CD4-positive, alpha-beta T cell treated with Interferon alpha-2 for 1 hour (primary cell): ENCODE results near the gene CAMK1G.

Experiments
- DNase-seq, 2 donors: peaks; one replicate each; pipeline ENCODE4 v3.0.0-alpha.2; 2020 to 2022

The CAMK1G gene

DNA sequence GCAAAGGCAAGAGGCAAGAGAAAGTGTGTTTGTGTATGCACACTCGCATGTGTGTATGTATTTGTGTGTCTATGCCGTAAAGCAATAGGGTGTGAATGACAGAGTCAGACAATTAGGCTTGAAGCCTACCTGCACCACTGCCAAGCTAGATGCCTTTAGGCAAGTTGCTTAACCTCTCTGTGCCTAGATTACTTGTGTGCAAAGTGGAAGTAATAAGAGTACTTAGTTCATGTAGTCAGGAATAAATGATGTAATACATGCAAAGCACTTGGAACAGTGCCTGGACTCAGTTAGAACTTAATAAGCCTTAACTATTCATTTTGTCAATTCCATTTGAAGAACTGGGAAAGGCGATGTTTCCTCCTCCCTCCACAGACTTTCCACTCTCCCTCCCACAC lies 37.0 kb downstream of the CAMK1G start:
- DNase-seq, result no peak

DNA sequence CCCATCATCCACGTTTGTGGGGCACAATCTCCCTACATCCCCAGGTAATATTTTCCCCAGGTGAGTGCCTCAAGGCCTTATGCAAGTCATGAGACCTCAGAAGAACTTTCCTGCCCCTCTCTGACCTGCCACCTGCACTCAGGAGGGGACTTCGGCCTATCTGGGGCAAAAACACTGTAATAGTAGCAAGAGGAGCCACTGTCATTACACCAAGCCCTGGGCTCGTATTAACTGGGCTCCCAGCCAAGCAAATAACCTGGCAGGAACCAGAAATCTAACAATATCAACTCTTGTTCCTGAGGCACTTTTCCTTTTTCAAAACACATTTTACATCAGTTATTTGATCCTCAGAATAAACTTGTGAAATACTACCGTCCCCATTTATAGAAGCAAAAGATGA lies 37.8 kb downstream of the CAMK1G start:
- no peak for DNase-seq

DNA sequence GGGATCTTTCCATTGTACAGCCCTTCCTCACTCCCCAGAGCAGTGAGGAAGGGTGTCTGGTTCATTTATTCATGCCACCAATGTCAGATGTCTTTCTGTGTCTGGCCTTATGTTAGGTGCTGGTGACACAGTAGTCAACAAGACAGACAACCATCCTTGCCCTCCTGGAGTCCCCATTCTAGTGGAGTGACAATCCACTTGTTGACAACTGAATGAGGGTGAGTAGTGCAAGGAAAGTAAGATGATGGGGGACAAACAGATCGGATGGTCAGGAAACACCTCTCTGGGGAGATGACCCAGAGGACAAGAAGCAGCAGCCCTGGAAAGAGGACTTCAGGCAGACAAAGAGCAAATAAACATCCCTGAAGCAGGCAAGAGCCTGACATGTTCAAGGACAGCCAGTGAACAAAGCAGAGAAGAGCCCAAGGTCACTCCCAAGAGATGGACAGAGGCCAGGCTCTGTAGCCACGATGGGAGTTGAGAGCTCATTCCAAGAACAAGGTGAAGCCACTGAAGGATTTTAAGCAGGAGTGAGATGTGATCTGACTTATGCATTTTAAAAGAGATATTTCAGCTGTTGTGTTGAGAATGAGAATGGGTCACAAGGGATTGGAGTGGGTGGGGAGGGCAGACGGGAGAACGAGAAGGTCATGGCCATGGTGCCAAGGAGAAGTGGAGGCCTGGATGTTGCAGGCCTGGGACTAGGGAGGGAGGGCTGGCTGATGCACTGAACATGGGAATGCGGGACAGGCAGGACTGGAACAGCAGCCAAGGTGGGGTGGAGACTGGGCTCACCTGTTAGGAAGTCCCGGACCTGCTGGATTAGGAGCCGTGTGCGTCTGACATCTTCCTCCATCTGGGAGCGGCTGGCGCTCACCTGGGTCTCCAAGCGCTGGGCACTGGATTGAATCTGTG lies 38.5 kb downstream of the CAMK1G start:
- DNase-seq, result no peak

DNA sequence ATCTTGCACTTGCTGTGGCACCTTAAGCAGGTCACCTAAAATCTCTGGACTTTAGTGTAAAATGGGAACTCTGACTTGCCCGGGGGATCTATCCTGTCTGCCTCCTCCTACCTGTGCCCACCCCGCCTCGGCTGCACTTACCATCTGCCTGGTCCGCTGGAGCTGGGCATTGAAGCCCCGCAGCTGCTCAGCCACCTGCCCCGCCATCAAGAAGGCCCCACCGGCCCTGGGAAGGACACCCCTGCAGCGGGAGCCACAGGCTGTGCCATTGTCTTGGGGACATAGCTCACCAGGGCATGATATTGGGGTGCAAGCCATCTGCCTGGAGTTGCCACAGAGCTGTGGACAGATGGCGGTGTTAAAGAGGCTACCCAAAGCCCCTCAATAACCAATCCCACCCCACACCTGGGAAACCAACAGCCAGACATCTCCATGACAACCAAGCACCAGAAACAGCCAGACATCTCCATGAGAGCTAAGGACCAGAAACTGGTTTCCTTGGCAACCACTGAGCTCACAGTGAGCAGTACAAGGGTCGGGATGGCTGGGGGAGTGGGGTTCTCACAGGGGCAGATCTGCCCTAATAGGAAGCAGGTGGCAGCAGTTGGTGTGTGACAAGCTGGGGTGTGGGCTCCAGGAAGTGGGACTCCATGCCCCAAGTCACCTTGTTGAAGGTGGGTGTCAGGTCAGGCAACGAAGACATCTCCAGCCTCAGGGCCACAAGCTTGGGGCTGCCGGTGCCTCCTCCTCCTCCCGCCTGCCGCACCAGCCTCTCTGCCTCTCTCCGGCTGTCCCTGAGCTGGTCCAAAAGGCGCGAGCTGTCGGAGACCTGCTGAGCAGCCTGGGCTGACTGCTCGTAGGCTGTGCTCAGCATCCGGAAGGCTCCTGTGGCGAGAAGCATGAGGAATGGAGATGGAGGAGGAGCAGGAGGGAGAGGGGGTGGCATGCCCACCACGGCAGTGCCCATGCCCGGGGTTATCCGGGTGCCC lies 39.6 kb downstream of the CAMK1G start:
- no peak for DNase-seq

DNA sequence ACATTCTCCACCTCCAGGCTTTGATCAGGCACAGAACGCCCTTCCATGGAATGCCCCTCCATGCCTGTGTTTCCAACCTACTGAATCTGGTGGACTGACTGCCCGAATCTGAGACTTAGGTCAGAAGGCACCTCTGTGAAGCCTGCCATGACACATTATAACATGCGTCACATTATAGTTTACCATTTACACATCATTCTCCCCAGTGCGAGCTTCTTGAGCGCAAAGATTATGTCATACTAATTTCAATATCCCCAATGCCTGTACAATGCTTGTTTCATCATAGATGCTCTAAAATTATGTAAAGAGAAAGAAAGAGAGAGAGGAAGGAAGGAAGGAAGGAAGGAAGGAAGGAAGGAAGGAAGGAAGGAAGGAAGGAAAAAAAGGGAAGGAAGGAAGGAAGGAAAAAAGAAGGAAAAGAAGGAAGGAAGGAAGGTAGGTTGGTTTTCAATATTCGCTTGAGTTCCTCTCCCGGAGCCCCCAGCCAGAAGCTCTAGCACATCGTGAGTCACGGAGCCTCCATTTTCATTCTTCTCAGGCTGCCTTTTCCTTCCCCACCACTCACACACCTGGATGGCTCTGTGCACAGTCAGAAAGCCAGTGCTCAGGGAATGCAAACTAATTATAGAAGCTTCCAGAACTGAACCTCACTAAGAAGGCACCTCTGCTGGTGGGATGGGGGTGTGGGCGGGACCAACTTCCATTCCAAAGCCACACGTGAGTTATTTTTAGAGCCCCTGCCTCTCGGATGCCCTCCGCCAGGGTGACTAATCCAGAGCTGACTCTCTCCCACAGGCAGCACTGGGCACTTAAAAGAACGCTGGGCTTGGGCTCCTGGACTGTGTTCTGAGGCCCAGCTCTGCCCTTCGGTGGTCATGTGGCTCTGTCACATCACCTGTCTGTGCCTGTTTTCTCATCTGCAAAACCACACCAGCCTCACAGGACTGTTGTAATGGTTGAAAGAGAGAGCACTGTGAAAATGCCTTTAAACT lies 41.3 kb downstream of the CAMK1G start:
- no peak for DNase-seq

DNA sequence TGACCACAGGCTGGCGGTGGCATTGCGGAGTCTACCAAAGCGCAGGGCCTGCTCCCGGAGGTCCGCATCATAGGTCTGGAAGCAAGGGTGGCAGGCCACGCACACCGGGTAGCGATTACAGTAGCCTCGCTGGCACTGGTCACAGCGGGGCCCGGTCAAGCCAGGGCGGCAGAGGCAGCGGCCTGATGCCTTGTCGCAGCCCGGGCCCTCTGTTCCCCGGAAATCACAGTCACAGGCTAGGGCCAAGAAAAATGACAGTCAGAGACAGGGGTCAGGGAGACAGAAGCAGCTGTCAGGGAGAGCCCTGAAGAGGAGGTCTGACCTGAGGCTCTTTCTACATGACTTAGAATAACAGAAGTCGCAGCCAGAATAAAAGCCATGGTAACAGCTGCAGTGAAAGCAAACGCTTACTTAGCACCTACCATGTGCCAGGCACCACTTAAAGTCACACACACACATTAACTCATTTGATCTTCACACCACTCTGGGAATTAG lies 42.3 kb downstream of the CAMK1G start:
- no peak for DNase-seq

DNA sequence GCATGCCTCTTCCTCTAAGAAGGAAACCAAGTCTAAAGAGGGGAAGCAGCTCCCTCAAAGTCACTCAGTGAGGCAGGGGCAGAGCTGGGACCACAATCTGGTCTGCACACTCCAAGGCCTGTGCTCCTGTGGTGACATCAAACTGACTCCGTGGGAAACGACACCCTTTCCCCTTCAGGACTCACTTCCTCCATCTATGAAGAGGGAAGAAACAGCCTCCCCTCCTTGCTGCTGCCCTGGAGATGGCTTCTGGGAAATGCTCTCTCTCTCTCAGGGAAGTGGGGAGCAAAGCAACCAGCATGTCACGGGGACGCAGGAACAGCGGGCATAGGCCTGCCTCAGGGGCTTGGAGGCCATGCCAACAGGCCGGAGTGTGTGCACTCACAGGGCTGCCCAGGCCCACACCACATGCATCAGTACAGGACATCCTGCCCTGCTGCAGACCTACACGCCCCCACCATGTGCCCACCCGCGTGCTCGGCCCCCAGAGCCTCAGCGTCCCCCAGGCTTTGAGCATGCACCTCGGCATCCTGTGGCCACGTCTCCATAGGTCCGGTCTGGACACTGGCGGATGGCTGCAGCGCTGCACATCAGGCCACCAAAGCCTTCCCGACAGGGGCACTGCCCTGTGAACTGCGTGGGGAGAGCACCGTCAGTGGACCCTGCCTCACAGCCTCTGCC lies 43.0 kb downstream of the CAMK1G start:
- DNase-seq, result peak in 1 of 2 donors; percentile 34

DNA sequence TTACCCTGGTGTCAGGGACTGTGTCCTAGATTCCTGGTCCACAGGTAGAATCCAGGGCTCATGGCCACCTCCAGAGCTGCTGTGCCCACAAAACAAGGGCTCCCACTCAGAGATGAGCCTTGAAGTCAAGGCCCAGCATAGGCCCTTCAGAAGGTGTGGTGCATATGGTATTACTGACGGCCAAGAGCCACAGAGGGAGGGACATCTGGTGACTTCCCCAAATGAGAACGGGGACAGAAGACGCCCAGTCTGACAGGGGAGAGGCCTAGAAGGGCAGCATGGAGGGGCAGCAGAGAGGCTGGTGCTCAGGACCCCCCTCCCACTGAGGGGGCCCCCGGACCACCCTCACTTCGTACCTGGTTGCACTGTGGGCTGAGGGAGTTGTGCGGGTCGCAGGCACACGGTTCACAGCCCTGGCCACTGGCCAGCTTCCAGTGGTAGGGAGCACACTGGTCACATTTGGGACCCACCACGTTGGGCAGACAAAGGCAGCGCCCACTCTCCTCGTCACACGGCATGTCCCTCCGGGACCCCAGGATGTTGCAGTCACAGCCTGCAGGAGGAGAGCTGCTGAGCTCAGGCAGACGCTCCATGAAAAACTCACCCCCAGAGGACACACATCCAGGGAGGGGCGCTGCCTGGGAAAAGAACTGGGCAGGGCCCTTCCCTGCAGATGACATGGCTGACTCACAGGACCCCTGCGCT lies 43.7 kb downstream of the CAMK1G start:
- peak in 1 of 2 donors; percentile 30 for DNase-seq

DNA sequence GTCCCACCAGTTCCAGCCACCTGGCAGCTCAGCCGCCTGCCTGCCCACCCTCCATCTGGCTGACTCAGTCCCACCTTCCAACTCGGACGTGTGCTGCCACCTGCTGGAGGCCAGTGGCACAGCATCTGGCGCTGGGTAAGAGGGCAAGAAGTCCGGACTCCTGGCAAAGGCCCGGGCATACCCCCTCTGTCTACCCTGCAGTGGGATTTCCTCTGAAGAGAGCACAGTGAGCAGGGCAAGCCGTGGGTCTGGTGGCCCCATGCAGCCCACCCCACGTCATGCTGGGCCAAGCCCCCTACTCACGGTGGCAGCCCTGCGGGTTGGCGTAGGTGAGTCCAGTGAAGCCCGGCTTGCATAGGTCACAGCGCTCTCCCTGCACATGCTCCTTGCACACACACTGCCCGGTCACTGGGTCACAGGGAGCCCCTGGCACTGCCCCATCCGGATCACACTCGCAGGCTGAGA lies 44.2 kb downstream of the CAMK1G start:
- DNase-seq, result peak; percentile 60 to 74

DNA sequence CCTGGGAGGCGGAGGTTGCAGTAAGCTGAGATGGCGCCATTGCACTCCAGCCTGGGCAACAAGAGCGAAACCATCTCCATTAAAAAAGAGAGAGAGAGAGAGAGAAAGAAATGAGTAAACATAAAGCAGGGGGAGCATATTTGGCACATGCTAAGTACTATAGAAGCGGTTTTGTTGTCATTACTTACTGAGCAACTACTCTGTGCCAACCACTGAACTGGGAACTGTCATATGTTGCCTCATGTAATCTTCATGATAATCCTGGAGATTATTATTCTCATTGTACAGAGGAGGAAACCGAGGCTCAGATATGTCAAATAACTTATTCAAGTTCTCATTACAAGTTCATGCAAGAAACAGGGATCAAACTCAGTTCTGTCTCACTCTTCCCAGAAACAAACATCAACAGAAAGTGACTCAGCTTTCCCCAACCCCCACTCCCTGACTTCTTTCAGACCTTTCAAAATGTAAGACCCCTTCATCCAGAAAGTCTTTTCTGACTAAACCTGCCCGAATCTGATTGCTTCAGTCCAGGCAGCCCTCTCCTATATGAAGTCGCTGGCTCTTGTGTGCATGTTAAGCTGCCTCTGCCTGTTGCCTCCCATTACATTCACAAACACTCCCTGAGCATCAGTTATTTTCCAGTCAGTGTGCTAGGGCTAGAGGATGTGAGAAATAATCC lies 45.2 kb downstream of the CAMK1G start:
- DNase-seq, result no peak

DNA sequence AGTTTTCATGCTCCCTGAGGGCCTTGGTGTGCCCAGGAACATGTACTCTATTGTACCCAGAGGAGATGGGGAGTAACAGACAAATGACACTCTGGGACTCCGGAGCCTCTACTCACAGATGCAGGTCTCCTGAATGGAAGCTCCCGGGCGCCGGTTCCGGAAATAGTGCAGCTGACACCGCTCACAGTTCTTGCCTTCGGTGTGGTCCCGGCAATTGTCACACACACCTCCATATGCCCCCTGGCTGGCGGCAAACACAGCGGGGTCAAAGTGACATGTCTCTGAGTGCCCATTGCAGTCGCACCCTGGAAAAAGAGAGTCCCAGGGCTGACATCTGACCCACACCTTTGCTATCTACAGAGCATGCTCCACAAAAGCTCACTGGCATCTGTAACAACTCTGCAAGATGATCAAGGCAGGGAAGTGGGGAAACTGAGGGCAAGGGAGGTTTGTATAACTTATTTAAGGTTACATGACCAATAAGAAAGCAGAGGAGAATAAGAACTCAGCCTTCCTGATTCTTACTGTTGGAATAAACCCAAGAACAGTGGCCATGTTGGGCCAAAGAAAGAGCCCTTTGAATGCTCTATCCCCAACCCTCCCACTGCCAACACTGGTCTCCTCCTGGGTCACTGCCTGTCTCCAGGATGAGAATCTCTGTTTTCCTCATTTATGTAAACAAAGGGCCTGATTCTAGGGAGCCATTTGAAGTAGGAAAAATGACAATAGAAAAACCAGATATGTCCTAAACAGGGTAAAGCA lies 46.3 kb downstream of the CAMK1G start:
- no peak for DNase-seq

DNA sequence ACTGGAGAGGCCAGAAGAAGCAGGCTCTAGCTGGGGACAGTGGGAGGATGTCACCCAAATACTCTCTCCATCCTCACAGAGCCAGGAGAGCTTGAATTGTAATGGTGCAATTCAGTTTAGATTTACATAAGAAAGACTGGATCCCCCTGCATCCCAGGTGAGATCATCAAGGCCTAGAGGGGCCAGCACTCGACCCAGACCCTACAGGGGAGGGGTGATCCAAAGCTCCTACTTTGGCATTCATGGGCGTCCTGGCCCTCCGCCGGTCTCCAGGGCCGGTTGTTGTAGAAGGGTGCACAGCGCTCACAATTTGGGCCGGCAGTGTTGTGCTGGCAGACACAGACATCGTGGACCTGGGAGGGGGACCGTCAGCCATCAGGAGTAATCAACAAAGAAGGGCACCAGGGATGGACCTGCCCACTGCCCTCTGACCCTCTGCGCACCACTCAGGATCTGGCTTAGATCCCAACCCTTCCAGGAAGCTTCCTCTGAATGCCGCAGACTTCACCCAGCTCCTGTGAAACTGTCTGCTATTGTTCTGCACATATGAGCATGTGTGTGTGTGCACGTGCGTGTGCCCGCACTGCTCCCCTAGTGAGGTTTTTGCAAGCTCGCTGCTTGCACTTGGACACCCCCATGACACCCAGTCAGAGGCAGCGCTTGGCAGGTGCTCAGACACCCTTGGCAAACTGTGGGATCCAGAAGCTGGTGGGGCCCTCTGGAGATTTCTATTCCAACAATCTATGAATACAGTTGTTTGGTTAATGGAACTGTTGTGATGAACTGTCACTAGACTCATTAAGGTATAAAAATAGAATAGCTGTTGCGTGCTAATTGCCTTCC lies 47.1 kb downstream of the CAMK1G start:
- DNase-seq, result no peak

DNA sequence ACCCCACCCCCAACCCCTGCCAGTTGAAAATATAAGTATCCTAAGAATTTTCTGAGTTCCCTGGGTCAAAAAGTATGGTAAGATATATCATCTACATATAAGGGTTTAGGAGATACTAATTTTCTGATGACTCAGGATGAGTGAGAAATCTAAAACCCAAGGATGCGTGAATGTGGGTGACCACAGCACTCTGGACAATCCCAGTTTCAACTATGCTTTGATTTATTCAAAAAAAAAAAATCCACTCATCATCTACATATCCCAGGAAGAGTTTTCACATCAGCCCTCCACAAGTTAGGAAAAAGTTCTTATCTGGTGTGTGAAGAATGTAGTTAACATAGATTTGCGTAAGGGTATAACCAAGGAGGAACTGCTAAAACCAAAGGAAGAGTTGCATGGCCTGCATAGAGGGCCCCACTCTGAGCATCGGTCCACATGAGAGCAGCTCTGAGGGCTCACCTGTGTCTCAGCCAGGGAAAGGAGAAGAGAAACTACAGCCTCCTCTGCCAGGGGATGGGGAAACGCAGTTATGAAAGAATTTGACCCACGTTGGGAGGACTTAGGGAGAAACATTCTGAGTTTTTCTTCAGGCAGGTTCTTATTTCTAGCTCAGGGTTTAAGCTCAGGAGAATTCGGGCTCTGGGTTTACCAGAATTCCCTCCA lies 50.0 kb downstream of the CAMK1G start:
- DNase-seq, result no peak

DNA sequence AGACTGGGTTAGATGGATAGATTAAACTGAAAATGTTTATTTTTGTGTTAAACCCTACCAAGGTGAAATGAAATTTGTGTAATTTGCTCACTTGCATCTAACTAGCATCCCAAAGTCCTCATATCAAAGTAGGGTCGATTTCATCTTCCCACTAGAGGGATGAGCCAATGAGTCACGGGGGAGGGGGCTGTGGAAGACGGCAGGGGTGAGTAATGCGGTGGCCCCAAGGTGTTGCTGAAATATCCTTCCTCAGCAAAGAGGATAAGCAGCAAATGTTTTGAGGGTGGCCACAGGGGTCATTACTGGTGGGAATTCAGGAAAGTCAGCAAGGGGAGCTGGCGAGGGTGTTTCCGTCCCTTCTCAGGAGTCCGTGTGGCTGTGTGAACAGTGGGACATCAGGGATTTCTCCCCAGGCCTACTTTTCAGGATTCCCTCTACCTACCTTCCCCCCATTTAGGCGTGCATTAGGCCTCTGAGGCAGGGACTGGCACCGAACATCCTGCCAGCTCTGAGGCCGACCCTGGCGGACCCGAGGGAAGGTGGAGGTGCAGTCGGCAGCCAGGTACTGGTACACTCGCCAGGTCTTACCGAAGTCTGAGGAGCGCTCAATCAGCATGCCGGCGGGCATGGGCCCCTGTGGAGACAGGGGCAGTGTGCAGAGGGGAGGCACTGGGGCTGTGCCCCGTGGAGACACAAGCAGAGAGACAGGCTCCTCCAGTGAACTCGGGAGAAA lies 50.7 kb downstream of the CAMK1G start:
- no peak for DNase-seq

DNA sequence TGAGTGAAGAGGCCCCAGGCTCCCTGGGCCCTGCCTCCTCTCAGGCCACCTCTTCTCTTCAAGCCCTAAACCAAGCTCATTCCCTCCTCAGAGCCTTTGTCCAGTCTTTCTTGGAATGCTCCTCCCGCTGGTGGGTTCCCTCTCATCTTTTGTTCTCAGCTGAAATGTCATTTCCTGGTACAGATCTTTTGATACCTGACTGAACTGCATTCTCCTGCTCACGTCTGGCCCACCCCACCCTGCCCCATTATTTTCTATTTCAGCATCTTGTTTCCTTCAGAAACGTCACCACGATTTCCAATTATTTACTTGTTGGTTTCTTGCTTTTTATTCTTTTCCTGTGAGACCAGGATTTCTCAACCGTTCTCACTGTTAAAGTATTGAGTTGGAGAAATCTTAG lies 52.3 kb downstream of the CAMK1G start:
- DNase-seq, result no peak

DNA sequence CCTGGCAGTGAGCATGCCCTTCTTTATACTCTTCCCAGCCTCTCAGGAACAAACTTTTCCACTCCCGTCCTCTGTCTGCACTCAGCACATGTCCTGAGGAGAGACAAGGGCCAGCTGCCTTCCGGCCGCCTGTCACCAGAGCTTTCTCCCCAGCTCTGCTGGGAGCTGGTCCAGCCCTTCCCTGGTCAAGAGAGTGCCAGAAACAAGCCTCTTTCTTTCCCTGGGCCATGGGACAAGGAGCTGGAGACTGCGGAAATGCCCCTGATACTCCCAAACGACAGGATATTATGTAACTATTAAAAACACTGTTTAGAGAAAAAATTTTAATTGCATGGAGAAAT lies 58.3 kb downstream of the CAMK1G start:
- DNase-seq, result no peak

DNA sequence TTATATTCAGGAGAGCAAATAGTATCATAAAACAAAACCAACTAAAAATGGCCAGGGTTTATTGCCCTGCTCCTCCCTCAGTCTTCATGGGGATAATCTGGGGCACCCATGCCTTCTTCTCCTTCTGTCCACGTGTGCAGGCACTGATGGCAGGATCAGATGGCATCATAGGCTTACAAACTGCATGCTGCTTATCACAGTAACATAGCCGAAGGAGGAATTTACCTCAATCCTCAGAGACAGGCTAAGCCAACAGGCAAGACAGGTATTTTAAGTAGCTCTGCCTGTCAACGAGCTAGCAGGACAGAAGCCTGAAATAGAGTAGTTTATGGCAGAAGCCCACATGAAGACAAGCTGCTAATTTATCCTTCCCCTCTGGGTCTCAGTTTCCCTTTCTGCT lies 59.3 kb downstream of the CAMK1G start:
- DNase-seq, result no peak
